ENCODE measurements around the gene KDM8.

GRCh38 chr16:27220991-27221390 lies 17.7 kb downstream of the KDM8 start:
- TF ChIP-seq TOX (CRISPR knock-in tag; IDR thresholded peaks at IDR 0.05; ENCODE audit: borderline replicate concordance), result no peak
- TF ChIP-seq CSDC2 (CRISPR knock-in tag; IDR thresholded peaks at IDR 0.05), result no peak
- no peak for TF ChIP-seq RARB (CRISPR knock-in tag; IDR thresholded peaks at IDR 0.05)
- TF ChIP-seq BACH2 (CRISPR knock-in tag; IDR thresholded peaks at IDR 0.05; ENCODE audit: borderline replicate concordance), result no peak
- no peak for TF ChIP-seq TSHZ2 (CRISPR knock-in tag; IDR thresholded peaks at IDR 0.05)
- no peak for TF ChIP-seq ZFP30 (CRISPR knock-in tag; IDR thresholded peaks at IDR 0.05)

Measured in SK-N-SH treated with all-trans-retinoic acid at 6 μM for 48 hours (cell line).